LNCAP (cell line): Measurements from ENCODE around the gene YTHDF1.

Experiments
- CTCF ChIP-seq: fragments of 450-650 bp; IDR thresholded peaks from 2 replicates; pipeline ENCODE4 v1.5.1; 2017; ENCODE audit warnings: mild to moderate bottlenecking

Gene YTHDF1

GRCh38 chr20:63155266-63156165, 60.4 kb downstream of the YTHDF1 start:
- no peak for TF ChIP-seq CTCF

GRCh38 chr20:63154395-63154794, 61.5 kb downstream of the YTHDF1 start:
- TF ChIP-seq CTCF: no peak

GRCh38 chr20:63153254-63154221, 62.4 kb downstream of the YTHDF1 start:
- TF ChIP-seq CTCF: no peak

- TF ChIP-seq CTCF: no peak
These were observed 63.3 kb downstream of the YTHDF1 start for GRCh38 chr20:63152322-63153253.

GRCh38 chr20:63151554-63152321, 64.2 kb downstream of the YTHDF1 start:
- TF ChIP-seq CTCF: no peak

GRCh38 chr20:63150911-63151531, 64.9 kb downstream of the YTHDF1 start:
- TF ChIP-seq CTCF: no peak
